HG03159 (cell line): Measurements from ENCODE around the gene HM13.
"Not testable (repeated sequence)": the region's sequence is repeated elsewhere in the genome, so short reads cannot be mapped to it uniquely, and the experiment has no call there.

ENCODE experiments used
- ATAC-seq: cut with Tn5 transposase; IDR thresholded peaks from one replicate; pipeline ENCODE4 v1.9.1; 2021; ENCODE audit warnings: mild to moderate bottlenecking, moderate library complexity; ENCODE audit not compliant: unreplicated experiment

HM13 gene

GRCh38 chr20:31566658-31567379 is 52.6 kb downstream of the HM13 start:
- ATAC-seq, result no peak

GRCh38 chr20:31567380-31567720 is 53.1 kb downstream of the HM13 start:
- ATAC-seq, result no peak

- ATAC-seq, result no peak
Observed at GRCh38 chr20:31568041-31568731, 53.9 kb downstream of the HM13 start.

- ATAC-seq, result no peak
Observed at GRCh38 chr20:31568773-31569162, 54.5 kb downstream of the HM13 start.

GRCh38 chr20:31569163-31570020 is 55.1 kb downstream of the HM13 start:
- ATAC-seq, result no peak

GRCh38 chr20:31570021-31570463 is 55.8 kb downstream of the HM13 start:
- no peak for ATAC-seq

GRCh38 chr20:31570735-31571617 is 56.7 kb downstream of the HM13 start:
- no peak for ATAC-seq

- ATAC-seq, result no peak
Observed at GRCh38 chr20:31572042-31572700, 57.9 kb downstream of the HM13 start.

GRCh38 chr20:31572701-31573554 is 58.7 kb downstream of the HM13 start:
- peak; percentile 81 for ATAC-seq

- ATAC-seq, result peak; percentile 20
Observed at GRCh38 chr20:31573555-31574321, 59.5 kb downstream of the HM13 start.

GRCh38 chr20:31574986-31575385 is 60.7 kb downstream of the HM13 start:
- ATAC-seq, result not testable (repeated sequence)

- no peak for ATAC-seq
Observed at GRCh38 chr20:31576751-31577150, 62.5 kb downstream of the HM13 start.

GRCh38 chr20:31577194-31577593 is 63.0 kb downstream of the HM13 start:
- no peak for ATAC-seq

- no peak for ATAC-seq
Observed at GRCh38 chr20:31578448-31579138, 64.4 kb downstream of the HM13 start.

GRCh38 chr20:31579245-31579644 is 65.0 kb downstream of the HM13 start:
- no peak for ATAC-seq

GRCh38 chr20:31579941-31580651 is 65.9 kb downstream of the HM13 start:
- ATAC-seq, result not testable (repeated sequence)

GRCh38 chr20:31580706-31581105 is 66.5 kb downstream of the HM13 start:
- ATAC-seq, result no peak
